Lung (tissue), 12 donors: ENCODE data around the gene BPIFB3. TPM values are rescaled to one million over a fixed set of nuclear protein-coding genes. Genes with fewer than 3 reads are reported as not detected.

Experiments
- ATAC-seq: fragments of 200-7000 bp; cut with Tn5 transposase; one replicate; pipeline ENCODE4 v1.9.1; 2020; ENCODE audit warnings: moderate number of reproducible peaks; ENCODE audit not compliant: insufficient read depth, low FRiP score
- DNase-seq, 3 donors: peaks; one replicate each; pipeline ENCODE4 v3.0.0-alpha.2; 2013 to 2017
- H3K27ac ChIP-seq, 2 donors: one replicate each; pipeline ENCODE4 v1.5.1; 2013; ENCODE audit warnings: mild to moderate bottlenecking in 2 of 2, moderate library complexity in 2 of 2, control low read depth in 1 of 2, inconsistent platforms in 1 of 2, low read depth in 1 of 2, low read length in 1 of 2
- H3K27me3 ChIP-seq, 3 donors: one replicate each; pipeline ENCODE4 v1.5.1; 2013; ENCODE audit warnings: low read length in 2 of 3; ENCODE audit not compliant: control insufficient read depth in 3 of 3, insufficient read depth in 3 of 3
- H3K36me3 ChIP-seq, 4 donors: one replicate each; pipeline ENCODE4 v1.5.1; 2013; ENCODE audit warnings: low read length in 4 of 4, mild to moderate bottlenecking in 1 of 4, moderate library complexity in 1 of 4; ENCODE audit not compliant: control insufficient read depth in 4 of 4, insufficient read depth in 4 of 4
- H3K4me1 ChIP-seq, 5 donors: one replicate each; pipeline ENCODE4 v1.5.1; 2013; ENCODE audit warnings: low read length in 5 of 5, mild to moderate bottlenecking in 2 of 5, moderate library complexity in 1 of 5; ENCODE audit not compliant: control insufficient read depth in 5 of 5, insufficient read depth in 5 of 5
- H3K4me3 ChIP-seq: one replicate; pipeline ENCODE4 v1.5.1; 2013; ENCODE audit warnings: mild to moderate bottlenecking, control low read depth, moderate library complexity
- H3K9ac ChIP-seq, 2 donors: one replicate each; pipeline ENCODE4 v1.5.1; 2013; ENCODE audit warnings: low read length in 2 of 2, control low read depth in 1 of 2; ENCODE audit not compliant: insufficient read depth in 1 of 2
- H3K9me3 ChIP-seq, 4 donors: one replicate each; pipeline ENCODE4 v1.5.1; 2013; ENCODE audit warnings: low read length in 3 of 4, mild to moderate bottlenecking in 1 of 4, moderate library complexity in 1 of 4; ENCODE audit not compliant: control insufficient read depth in 4 of 4, insufficient read depth in 3 of 4
- CTCF ChIP-seq: IDR thresholded peaks from 2 replicates; pipeline ENCODE4 v1.5.1; 2012; ENCODE audit warnings: mild to moderate bottlenecking; ENCODE audit errors: control extremely low read depth, extremely low read depth
- WGBS, 2 donors: extraction: QIAGEN DNeasy Blood & Tissue Kit; methylation state at CpG; one replicate each; pipeline ENCODE4 v1.1.7; 2013; 5-methylcytosine and 5-hydroxymethylcytosine counted together
- polyA plus RNA-seq, 2 donors: library from polyadenylated mRNA; stranded (reverse); fragments of 200-250 nt; gene quantifications; one replicate each; pipeline ENCODE4 v1.2.1, GENCODE V29; 2013
- total RNA-seq, 2 donors: library from RNA; depleted of rRNA in 1 of 2; stranded (reverse); fragments of >200 nt in 1 of 2; gene quantifications; one replicate each; pipeline ENCODE4 v1.2.1, GENCODE V29; 2014 to 2021
- donor health status: control.
- donor health status: control.
- donor health status: Bipolar disorder and iron deficiency.
- donor health status: healthy.
- donor health status: DM: yes; HTN: yes; CAD: no.

BPIFB3 gene
- total and polyA plus RNA-seq, 4 donors, result not detected

- Histone ChIP-seq H3K36me3 (no peaks in the 10 kb centered on the region), H3K9ac (no peak overlapping the region), H3K9me3 (no peaks in the 10 kb centered on the region), H3K4me1 (no peaks in the 10 kb centered on the region), H3K27me3 (peaks cover 0 to 15% (median 3%) of the 10 kb centered on the region in 3 donors), H3K27ac (no peak overlapping the region), H3K4me3 (no peak overlapping the region)
- no peak for ATAC-seq
- 65 to 78% methylated on average over 1 of the region's 1 CpG for WGBS, 2 donors
- no peak for DNase-seq
- TF ChIP-seq CTCF, result no peak
Observed at GRCh38 chr20:33024243-33024560, 29.5 kb upstream of the BPIFB3 start.

GRCh38 chr20:33024609-33025317 lies 28.9 kb upstream of the BPIFB3 start:
- Histone ChIP-seq H3K4me3 (no peak overlapping the region), H3K9me3 (no peaks in the 10 kb centered on the region), H3K4me1 (no peaks in the 10 kb centered on the region), H3K27ac (no peak overlapping the region), H3K36me3 (no peaks in the 10 kb centered on the region), H3K27me3 (peaks cover 0 to 15% (median 3%) of the 10 kb centered on the region in 3 donors), H3K9ac (no peak overlapping the region)
- ATAC-seq (no peak), DNase-seq (no peak)
- TF ChIP-seq CTCF, result no peak
- 73 to 80% methylated on average over 5 of the region's 5 CpGs for WGBS, 2 donors

- no peaks in the 10 kb centered on the region for H3K4me1 ChIP-seq
- no peaks in the 10 kb centered on the region for H3K36me3 ChIP-seq
- no peak overlapping the region for H3K27ac ChIP-seq
- peaks cover 0 to 15% (median 3%) of the 10 kb centered on the region in 3 donors for H3K27me3 ChIP-seq
- no peak overlapping the region for H3K4me3 ChIP-seq
- WGBS, 2 donors, result 59 to 94% methylated on average over 9 of the region's 9 CpGs
- ATAC-seq, result no peak
- H3K9me3 ChIP-seq, result no peaks in the 10 kb centered on the region
- no peak overlapping the region for H3K9ac ChIP-seq
- no peak for TF ChIP-seq CTCF
- no peak for DNase-seq
Observed at GRCh38 chr20:33025318-33025876, 28.3 kb upstream of the BPIFB3 start.
